Measurements from ENCODE around the gene NFIC. TPM values are rescaled to one million over a fixed set of nuclear protein-coding genes. Genes with fewer than 3 reads are reported as not detected.
A peak's percentile ranks its signal among the peaks of the same experiment; 100 is the strongest.
"Not testable (repeated sequence)": the region's sequence is repeated elsewhere in the genome, so short reads cannot be mapped to it uniquely, and the experiment has no call there.

The NFIC gene
- total RNA-seq, 1 experiment from 2014 or later, result 23.1 TPM

GRCh38 chr19:3370728-3371591, 4.6 kb downstream of the NFIC start:
- DNase-seq (ENCODE audit: low spot score), result no peak

- DNase-seq (ENCODE audit: low spot score), result no peak
Observed at GRCh38 chr19:3372413-3372812, 6.0 kb downstream of the NFIC start.

GRCh38 chr19:3373971-3374368, 7.6 kb downstream of the NFIC start:
- no peak for DNase-seq (ENCODE audit: low spot score)

GRCh38 chr19:3374369-3375112, 8.2 kb downstream of the NFIC start:
- no peak for DNase-seq (ENCODE audit: low spot score)

- DNase-seq (ENCODE audit: low spot score), result no peak
Observed at GRCh38 chr19:3375221-3376090, 9.1 kb downstream of the NFIC start.

- not testable (repeated sequence) for DNase-seq (ENCODE audit: low spot score)
Observed at GRCh38 chr19:3376091-3376455, 9.7 kb downstream of the NFIC start.

- no peak for DNase-seq (ENCODE audit: low spot score)
Observed at GRCh38 chr19:3378352-3379150, 12.2 kb downstream of the NFIC start.

GRCh38 chr19:3380829-3381228, 14.4 kb downstream of the NFIC start:
- no peak for DNase-seq (ENCODE audit: low spot score)

GRCh38 chr19:3381701-3382372, 15.5 kb downstream of the NFIC start:
- no peak for DNase-seq (ENCODE audit: low spot score)

GRCh38 chr19:3382460-3383100, 16.2 kb downstream of the NFIC start:
- no peak for DNase-seq (ENCODE audit: low spot score)

- no peak for DNase-seq (ENCODE audit: low spot score)
Observed at GRCh38 chr19:3383121-3383722, 16.8 kb downstream of the NFIC start.

- no peak for DNase-seq (ENCODE audit: low spot score)
Observed at GRCh38 chr19:3386447-3387234, 20.3 kb downstream of the NFIC start.

- DNase-seq (ENCODE audit: low spot score), result peak; percentile 85
Observed at GRCh38 chr19:3387645-3388589, 21.5 kb downstream of the NFIC start.

- DNase-seq (ENCODE audit: low spot score), result no peak
Observed at GRCh38 chr19:3389446-3389778, 23.0 kb downstream of the NFIC start.

- no peak for DNase-seq (ENCODE audit: low spot score)
Observed at GRCh38 chr19:3389876-3390371, 23.5 kb downstream of the NFIC start.

GRCh38 chr19:3391911-3392310, 25.5 kb downstream of the NFIC start:
- DNase-seq (ENCODE audit: low spot score), result not testable (repeated sequence)

- no peak for DNase-seq (ENCODE audit: low spot score)
Observed at GRCh38 chr19:3392480-3392879, 26.1 kb downstream of the NFIC start.

- no peak for DNase-seq (ENCODE audit: low spot score)
Observed at GRCh38 chr19:3396881-3397265, 30.5 kb downstream of the NFIC start.
